A673 (cell line): ENCODE data around the gene SOCS2. TPM values are rescaled to one million over a fixed set of nuclear protein-coding genes. Genes with fewer than 3 reads are reported as not detected.

Experiments used
- BruUV-seq: library from RNA; stranded (reverse); fragments of 400-500 nt; replicated peaks from 2 replicates; lab custom pipeline; 2021; lab: Mats Ljungman, UMichigan
- CTCF ChIA-PET: fragments of 300-600 bp; sonication (Branson Sonifier 250); formaldehyde crosslinking; loops from one replicate; lab custom pipeline; 2022; ENCODE audit warnings: antibody characterized with exemption; lab: Charles Lee
- POLR2A ChIA-PET: fragments of 300-600 bp; sonication (Branson Sonifier 250); formaldehyde crosslinking; loops from one replicate; lab custom pipeline; 2022; ENCODE audit warnings: antibody characterized with exemption; ENCODE audit not compliant: low non-redundant PET; lab: Charles Lee
- DNase-seq: peaks from one replicate; pipeline ENCODE4 v3.0.0-alpha.2; 2015; ENCODE audit warnings: low spot score
- H3K27ac ChIP-seq: fragments of 200-600 bp; sonication (generic); 2 replicates; pipeline ENCODE4 v1.5.1; 2016; ENCODE audit warnings: mixed run types, low read depth, mild to moderate bottlenecking, mixed read lengths, antibody characterized with exemption, low read length; ENCODE audit not compliant: poor library complexity, severe bottlenecking
- H3K27me3 ChIP-seq: fragments of 200-600 bp; sonication (generic); replicated peaks from 2 replicates; pipeline ENCODE4 v1.6.1; 2017; ENCODE audit warnings: mixed run types, low read depth, mild to moderate bottlenecking, mixed read lengths, antibody characterized with exemption, low read length; ENCODE audit not compliant: insufficient read depth, poor library complexity
- H3K36me3 ChIP-seq: fragments of 200-600 bp; sonication (generic); 2 replicates; pipeline ENCODE4 v1.6.1; 2016; ENCODE audit warnings: mixed run types, mild to moderate bottlenecking, mixed read lengths, antibody characterized with exemption, low read length; ENCODE audit not compliant: insufficient read depth, poor library complexity, severe bottlenecking
- H3K4me1 ChIP-seq: fragments of 200-600 bp; sonication (generic); 2 replicates; pipeline ENCODE4 v1.6.1; 2017; ENCODE audit warnings: mixed run types, mild to moderate bottlenecking, mixed read lengths, antibody characterized with exemption, low read length; ENCODE audit not compliant: insufficient read depth, poor library complexity, severe bottlenecking
- H3K4me3 ChIP-seq: fragments of 200-600 bp; sonication (generic); 2 replicates; pipeline ENCODE4 v1.5.1; 2016; ENCODE audit warnings: low read depth, mixed run types, mild to moderate bottlenecking, mixed read lengths, low read length; ENCODE audit not compliant: poor library complexity, severe bottlenecking
- H3K9me3 ChIP-seq: fragments of 200-600 bp; sonication (generic); 2 replicates; pipeline ENCODE4 v1.6.1; 2016; ENCODE audit warnings: mixed run types, low read depth, mild to moderate bottlenecking, mixed read lengths, antibody characterized with exemption, low read length; ENCODE audit not compliant: poor library complexity, severe bottlenecking
- EZH2 ChIP-seq: fragments of 200-600 bp; sonication (generic); IDR thresholded peaks from 2 replicates; pipeline ENCODE4 v1.6.1; 2017; ENCODE audit warnings: borderline replicate concordance, low read depth, mild to moderate bottlenecking, mixed read lengths, antibody characterized with exemption, low read length; ENCODE audit not compliant: poor library complexity, severe bottlenecking
- intact Hi-C: fragments of 100-400 bp; cut with micrococcal nuclease; formaldehyde crosslinking; loops from one replicate; pipeline ENCODE4 v1.10.0; 2022; ENCODE audit not compliant: unreplicated experiment
- total RNA-seq: library from RNA; stranded (reverse); gene quantifications from 2 replicates; pipeline ENCODE4 v1.2.3, GENCODE V29; 2021
- TF ChIP-seq, protein P1 (sequence below): fragments of 300-800, 200-600 bp; sonication (generic); conservative IDR thresholded peaks from 2 replicates; pipeline ENCODE4 v1.5.1; 2017; ENCODE audit warnings: low read depth, mild to moderate bottlenecking, antibody characterized with exemption, low read length, moderate library complexity, mixed read lengths

The SOCS2 gene
- total RNA-seq, 1 experiment from 2014 or later, result 1.3 TPM

DNA sequence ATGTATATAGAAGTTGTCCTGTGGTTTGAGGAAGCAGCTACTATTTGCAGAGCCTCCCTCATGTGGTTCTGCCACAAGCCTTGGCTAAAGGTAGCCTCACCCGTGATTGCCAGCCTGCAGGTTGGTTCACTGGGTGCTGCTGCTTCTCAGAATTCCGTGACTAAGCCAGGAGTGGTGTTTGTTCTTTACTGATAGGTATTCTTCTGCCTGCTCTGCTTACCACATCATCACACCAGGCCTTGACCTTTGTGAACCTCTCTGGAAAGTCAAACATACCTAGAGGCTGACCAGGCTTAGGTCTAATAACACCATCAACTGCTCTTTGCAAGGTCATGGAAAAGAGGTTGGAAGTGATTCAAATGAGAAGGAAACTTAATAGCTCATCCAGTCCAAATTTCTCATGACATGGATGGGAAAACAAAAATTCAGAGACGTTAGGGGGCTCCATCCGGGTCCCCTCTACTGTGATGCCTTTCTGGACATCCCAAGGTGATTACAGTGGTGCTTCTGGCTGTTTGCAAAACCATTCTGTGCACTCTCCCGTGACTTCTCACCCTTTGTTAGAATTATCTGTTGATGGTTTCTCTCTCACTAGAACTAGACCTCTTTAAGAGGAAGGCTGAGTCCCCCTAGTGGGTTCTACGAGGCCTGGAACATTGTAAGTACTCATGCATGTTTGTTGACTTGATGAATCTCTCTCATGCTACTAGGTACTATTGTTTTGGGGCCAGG lies 8.5 kb upstream of the SOCS2 start:
- ChIA-PET CTCF (interaction anchor here (0.6 kb wide), 2 partner anchors 60 to 685 kb away, joined by 3 to 13 read pairs; no protein-coding TSS in a partner anchor), POLR2A (no interaction called here)
- no peak overlapping the region for H3K4me3 ChIP-seq
- peak; percentile 60 for DNase-seq
- no TSS peak for BruUV-seq
- H3K27me3 ChIP-seq, result no peaks in the 10 kb centered on the region
- TF ChIP-seq, protein P1, sequence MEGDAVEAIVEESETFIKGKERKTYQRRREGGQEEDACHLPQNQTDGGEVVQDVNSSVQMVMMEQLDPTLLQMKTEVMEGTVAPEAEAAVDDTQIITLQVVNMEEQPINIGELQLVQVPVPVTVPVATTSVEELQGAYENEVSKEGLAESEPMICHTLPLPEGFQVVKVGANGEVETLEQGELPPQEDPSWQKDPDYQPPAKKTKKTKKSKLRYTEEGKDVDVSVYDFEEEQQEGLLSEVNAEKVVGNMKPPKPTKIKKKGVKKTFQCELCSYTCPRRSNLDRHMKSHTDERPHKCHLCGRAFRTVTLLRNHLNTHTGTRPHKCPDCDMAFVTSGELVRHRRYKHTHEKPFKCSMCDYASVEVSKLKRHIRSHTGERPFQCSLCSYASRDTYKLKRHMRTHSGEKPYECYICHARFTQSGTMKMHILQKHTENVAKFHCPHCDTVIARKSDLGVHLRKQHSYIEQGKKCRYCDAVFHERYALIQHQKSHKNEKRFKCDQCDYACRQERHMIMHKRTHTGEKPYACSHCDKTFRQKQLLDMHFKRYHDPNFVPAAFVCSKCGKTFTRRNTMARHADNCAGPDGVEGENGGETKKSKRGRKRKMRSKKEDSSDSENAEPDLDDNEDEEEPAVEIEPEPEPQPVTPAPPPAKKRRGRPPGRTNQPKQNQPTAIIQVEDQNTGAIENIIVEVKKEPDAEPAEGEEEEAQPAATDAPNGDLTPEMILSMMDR, result peak; percentile 59
- TF ChIP-seq EZH2, result no peak
- intact Hi-C loops, result loop anchor here (5.0 kb wide), 1 partner anchor 62 kb away; no protein-coding TSS in a partner anchor
- H3K4me1 ChIP-seq, result no peaks in the 10 kb centered on the region
- H3K9me3 ChIP-seq, result no peaks in the 10 kb centered on the region
- H3K36me3 ChIP-seq, result no peaks in the 10 kb centered on the region
- H3K27ac ChIP-seq, result no peak overlapping the region

DNA sequence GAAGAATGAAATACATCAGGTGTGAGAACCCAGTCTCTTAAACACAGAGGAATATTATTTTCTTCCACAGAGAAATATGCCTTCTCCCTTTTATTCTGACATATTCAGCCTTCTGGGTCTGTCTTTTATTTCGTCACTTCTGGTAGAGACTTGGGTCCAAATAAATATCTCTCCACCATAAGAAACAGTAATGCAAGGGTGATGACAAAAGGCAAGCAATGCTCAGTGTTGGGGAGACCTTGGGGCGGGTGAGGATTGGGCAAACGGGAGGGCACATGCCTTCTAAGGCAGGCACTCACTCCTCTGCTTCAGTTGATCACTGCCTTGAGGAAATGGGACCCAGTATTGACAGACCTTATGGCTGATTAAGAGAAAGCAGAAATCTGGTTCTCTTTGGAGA lies 6.7 kb upstream of the SOCS2 start:
- ChIA-PET CTCF (no interaction called here), POLR2A (no interaction called here)
- TF ChIP-seq EZH2, result no peak
- TF ChIP-seq, protein P1, result no peak
- DNase-seq, result no peak
- H3K27me3 ChIP-seq, result no peaks in the 10 kb centered on the region
- BruUV-seq, result no TSS peak
- H3K9me3 ChIP-seq, result no peaks in the 10 kb centered on the region
- H3K27ac ChIP-seq, result no peak overlapping the region
- H3K4me3 ChIP-seq, result no peak overlapping the region
- H3K4me1 ChIP-seq, result no peaks in the 10 kb centered on the region
- H3K36me3 ChIP-seq, result no peaks in the 10 kb centered on the region
- intact Hi-C loops, result no loop called here

DNA sequence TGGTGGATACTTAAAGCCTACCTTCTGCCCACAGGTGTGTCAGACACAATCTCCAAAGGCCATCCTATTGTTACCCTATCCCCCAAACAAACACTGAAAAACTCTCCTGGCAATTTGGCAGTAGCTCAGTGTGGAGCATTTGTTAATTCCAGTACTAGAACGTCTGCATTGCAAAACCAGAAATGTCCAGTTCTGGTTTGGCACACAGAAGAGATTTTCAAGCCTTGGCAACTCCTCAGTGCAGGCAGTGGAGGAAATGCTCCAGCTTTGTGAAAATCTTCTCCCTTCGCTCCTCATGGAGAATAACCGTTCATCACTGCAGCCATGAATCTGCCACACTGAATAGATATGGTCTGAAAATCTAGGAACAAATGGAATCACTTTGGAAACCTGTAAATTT lies 5.3 kb upstream of the SOCS2 start:
- intact Hi-C loops, result no loop called here
- CTCF ChIA-PET, result no interaction called here
- POLR2A ChIA-PET, result no interaction called here
- H3K4me3 ChIP-seq, result no peak overlapping the region
- no TSS peak for BruUV-seq
- no peak for TF ChIP-seq EZH2
- TF ChIP-seq, protein P1, result no peak
- H3K4me1 ChIP-seq, result peaks cover 3% of the 10 kb centered on the region
- no peak for DNase-seq
- H3K27ac ChIP-seq, result no peak overlapping the region
- H3K36me3 ChIP-seq, result no peaks in the 10 kb centered on the region
- H3K27me3 ChIP-seq, result peaks cover 7% of the 10 kb centered on the region
- no peaks in the 10 kb centered on the region for H3K9me3 ChIP-seq
